Mononuclear cell (primary cell): ENCODE data around the gene ANKFN1. TPM values are rescaled to one million over a fixed set of nuclear protein-coding genes. Genes with fewer than 3 reads are reported as not detected.
"Not testable (repeated sequence)": the region's sequence is repeated elsewhere in the genome, so short reads cannot be mapped to it uniquely, and the experiment has no call there.

Source experiments
- H3K27me3 ChIP-seq: 2 replicates; pipeline ENCODE4 v1.6.0; 2011; ENCODE audit warnings: low read length, control low read depth; ENCODE audit not compliant: insufficient read depth
- H3K4me1 ChIP-seq: 2 replicates; pipeline ENCODE4 v1.5.1; 2011; ENCODE audit warnings: mild to moderate bottlenecking, low read length, control low read depth; ENCODE audit not compliant: insufficient read depth
- H3K4me3 ChIP-seq: 2 replicates; pipeline ENCODE4 v1.5.1; 2011; ENCODE audit warnings: mild to moderate bottlenecking, low read length, moderate library complexity
- H3K9me3 ChIP-seq: 2 replicates; pipeline ENCODE4 v1.5.1; 2011; ENCODE audit warnings: low read depth, mild to moderate bottlenecking, control low read depth, low read length
- total RNA-seq: library from RNA; depleted of rRNA; stranded (reverse); fragments of >200 nt; gene quantifications from one replicate; pipeline ENCODE4 v1.2.3, GENCODE V29; 2012

ANKFN1 gene
- total RNA-seq, 1 donor, result not detected

DNA sequence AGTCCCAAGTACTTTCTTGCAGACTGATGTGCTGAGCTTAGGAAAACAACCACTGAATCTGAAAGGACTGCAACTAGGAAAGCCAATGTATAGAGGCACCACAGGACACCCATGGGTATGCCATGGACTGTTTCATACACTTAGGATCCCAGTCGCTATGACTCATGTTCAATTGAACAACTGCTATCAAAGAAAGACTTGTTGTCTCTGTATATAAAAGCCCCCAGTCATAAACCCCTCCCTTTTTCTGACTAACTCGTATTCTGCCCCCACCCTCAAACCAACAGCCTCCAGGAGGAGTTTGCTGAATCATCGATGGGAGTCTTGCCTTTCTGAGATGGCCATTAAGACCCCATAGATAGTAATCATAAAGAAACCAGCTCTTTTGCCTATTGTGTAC, 205.4 kb downstream of the ANKFN1 start:
- Histone ChIP-seq H3K27me3 (no peaks in the 10 kb centered on the region), H3K4me1 (no peaks in the 10 kb centered on the region), H3K9me3 (no peaks in the 10 kb centered on the region), H3K4me3 (no peak overlapping the region)

- no peak overlapping the region for H3K4me3 ChIP-seq
- no peaks in the 10 kb centered on the region for H3K4me1 ChIP-seq
- no peaks in the 10 kb centered on the region for H3K27me3 ChIP-seq
- no peaks in the 10 kb centered on the region for H3K9me3 ChIP-seq
Observed at GRCh38 chr17:56359518-56359917, 206.2 kb downstream of the ANKFN1 start.

GRCh38 chr17:56367366-56367765, 214.1 kb downstream of the ANKFN1 start:
- Histone ChIP-seq H3K27me3 (no peaks in the 10 kb centered on the region), H3K4me1 (no peaks in the 10 kb centered on the region), H3K9me3 (no peaks in the 10 kb centered on the region), H3K4me3 (no peak overlapping the region)

DNA sequence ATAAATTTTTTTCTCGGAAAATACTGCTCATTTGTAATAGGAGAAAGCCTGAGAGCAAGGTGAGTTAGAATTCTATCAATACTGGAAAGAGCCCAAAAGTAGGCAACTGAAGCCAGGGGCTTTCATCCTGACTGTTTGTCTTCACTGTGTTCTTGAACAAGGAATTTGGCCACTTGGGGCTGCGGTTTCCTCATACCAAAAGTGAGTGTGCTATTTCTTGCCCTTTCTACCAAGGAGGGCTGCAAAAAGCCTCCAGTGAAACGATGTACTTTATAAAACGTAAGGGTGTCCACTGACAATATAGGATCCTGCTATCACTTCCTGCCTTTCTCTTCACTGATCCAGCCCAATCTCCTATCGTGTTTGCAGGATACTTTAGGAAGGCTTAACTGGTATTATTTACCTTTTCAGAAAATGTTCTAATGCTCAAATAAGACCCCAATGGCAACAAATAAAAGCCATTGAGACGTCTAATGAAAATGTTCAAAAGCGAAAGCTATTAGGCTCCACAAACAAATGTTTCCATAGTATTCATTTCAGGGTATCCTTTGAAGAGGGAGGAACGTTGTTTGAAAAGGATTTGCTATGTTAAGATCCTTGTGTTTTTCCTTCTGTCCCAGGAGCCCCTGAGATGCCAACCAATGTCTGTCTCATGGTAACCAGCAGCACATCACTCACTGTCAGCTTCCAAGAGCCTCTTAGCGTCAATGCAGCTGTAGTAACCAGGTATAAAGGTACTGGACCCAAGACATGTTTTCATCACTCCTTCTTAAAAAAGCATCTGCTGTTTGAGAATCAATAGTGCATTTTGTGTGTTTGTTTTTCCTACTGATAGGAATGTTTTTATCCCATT, 220.9 kb downstream of the ANKFN1 start:
- Histone ChIP-seq H3K4me3 (no peak overlapping the region), H3K9me3 (no peaks in the 10 kb centered on the region), H3K4me1 (no peaks in the 10 kb centered on the region), H3K27me3 (no peaks in the 10 kb centered on the region)

DNA sequence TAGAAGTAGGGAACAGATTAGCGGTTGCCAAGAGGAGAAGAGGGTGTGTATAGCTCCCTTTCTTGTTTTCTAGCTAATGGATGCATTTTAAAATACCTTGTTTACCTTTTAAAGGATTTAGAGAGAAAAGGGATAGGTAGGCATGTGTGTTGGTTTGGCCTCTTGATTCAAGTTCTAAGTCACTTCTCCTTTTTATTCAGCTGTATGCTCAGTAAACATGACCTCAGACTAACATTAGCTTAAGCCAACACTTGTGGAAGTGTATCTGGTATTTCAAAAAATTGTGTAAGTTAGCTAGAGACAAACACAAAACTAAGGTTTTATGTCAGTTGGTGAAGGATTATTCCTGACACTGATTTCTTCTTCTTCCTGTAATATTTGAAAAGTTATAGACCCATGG, 236.1 kb downstream of the ANKFN1 start:
- Histone ChIP-seq H3K27me3 (no peaks in the 10 kb centered on the region), H3K9me3 (no peaks in the 10 kb centered on the region), H3K4me3 (no peak overlapping the region), H3K4me1 (no peaks in the 10 kb centered on the region)

- Histone ChIP-seq H3K4me3 (no peak overlapping the region), H3K9me3 (no peaks in the 10 kb centered on the region), H3K4me1 (no peaks in the 10 kb centered on the region), H3K27me3 (no peaks in the 10 kb centered on the region)
Observed at GRCh38 chr17:56392321-56392720, 239.0 kb downstream of the ANKFN1 start.

- Histone ChIP-seq H3K4me3 (no peak overlapping the region), H3K27me3 (no peaks in the 10 kb centered on the region), H3K4me1 (no peaks in the 10 kb centered on the region), H3K9me3 (no peaks in the 10 kb centered on the region)
Observed at GRCh38 chr17:56393156-56393555, 239.9 kb downstream of the ANKFN1 start.

- no peaks in the 10 kb centered on the region for H3K27me3 ChIP-seq
- no peaks in the 10 kb centered on the region for H3K4me1 ChIP-seq
- H3K9me3 ChIP-seq, result no peaks in the 10 kb centered on the region
- no peak overlapping the region for H3K4me3 ChIP-seq
Observed at GRCh38 chr17:56395787-56396186, 242.5 kb downstream of the ANKFN1 start.

GRCh38 chr17:56407086-56407485, 253.8 kb downstream of the ANKFN1 start:
- H3K27me3 ChIP-seq, result no peaks in the 10 kb centered on the region
- no peaks in the 10 kb centered on the region for H3K4me1 ChIP-seq
- H3K4me3 ChIP-seq, result no peak overlapping the region
- H3K9me3 ChIP-seq, result no peaks in the 10 kb centered on the region

DNA sequence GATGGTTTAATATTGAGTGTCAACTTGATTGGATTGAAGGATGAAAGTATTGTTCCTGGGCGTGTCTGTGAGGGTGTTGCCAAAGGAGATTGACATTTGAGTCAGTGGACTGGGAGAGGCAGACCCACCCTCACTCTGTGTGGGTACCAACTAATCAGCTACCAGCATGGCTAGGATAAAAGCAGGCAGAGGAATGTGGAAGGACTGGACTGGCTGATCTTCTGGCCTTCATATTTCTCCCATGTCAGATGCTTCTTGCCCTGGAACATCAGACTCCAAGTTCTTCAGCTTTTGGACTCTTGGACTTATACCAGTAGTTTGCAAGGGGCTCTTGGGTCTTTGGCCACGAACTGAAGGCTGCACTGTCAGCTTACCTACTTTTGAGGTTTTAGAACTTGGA, 259.1 kb downstream of the ANKFN1 start:
- not testable (repeated sequence) for H3K27me3 ChIP-seq, H3K4me3 ChIP-seq, H3K9me3 ChIP-seq, H3K4me1 ChIP-seq

DNA sequence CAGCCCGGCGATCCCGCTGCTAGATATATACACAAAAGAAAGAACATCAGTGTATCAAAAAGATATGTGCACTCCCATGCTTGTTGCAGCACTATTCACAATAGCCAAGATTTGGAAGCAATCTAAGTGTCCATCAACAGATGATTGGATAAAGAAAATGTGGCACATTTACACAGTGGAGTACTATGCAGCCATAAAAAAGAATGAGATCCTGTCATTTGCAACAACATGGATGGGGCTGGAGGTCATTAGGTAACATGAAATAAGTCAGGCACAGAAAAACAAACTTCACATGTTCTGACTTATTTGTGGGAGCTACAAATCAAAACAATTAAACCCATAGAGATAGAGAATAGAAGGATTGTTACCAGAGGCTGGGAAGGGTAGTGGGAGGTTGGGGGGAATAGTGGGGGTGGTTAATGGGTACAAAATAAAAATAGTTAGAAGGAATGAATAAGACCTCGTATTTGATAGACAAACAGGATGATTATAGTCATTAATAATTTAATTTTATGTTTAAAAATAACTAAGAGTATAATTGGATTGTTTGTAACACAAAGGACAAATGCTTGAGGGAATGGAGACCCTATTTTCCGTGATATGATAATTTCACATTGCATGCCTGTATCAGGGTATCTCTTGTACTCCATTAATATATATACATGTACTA, 263.5 kb downstream of the ANKFN1 start:
- no peak overlapping the region for H3K4me3 ChIP-seq
- H3K4me1 ChIP-seq, result no peaks in the 10 kb centered on the region
- no peaks in the 10 kb centered on the region for H3K9me3 ChIP-seq
- H3K27me3 ChIP-seq, result no peaks in the 10 kb centered on the region

DNA sequence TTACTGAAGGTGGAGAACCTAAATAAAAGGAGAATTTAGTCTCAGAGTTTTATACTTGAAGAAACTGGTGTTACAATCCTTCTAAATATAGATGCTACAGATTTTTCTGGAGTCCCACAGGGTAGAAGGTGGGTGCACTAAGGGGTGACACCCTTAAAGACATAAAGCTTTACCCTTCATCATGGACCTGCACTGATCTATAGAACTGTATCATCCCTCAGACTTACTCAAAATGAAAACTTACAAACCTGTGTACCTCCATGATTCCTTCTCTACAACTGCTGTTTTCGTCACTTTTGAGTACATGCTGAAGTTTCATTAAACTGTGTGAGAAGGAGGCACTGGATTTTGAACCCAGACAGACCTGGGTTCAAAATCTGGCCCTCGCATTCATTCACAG, 270.7 kb downstream of the ANKFN1 start:
- Histone ChIP-seq H3K27me3 (no peaks in the 10 kb centered on the region), H3K9me3 (no peaks in the 10 kb centered on the region), H3K4me3 (no peak overlapping the region), H3K4me1 (no peaks in the 10 kb centered on the region)

- Histone ChIP-seq H3K4me1 (no peaks in the 10 kb centered on the region), H3K9me3 (no peaks in the 10 kb centered on the region), H3K4me3 (no peak overlapping the region), H3K27me3 (no peaks in the 10 kb centered on the region)
Observed at GRCh38 chr17:56424543-56425044, 271.3 kb downstream of the ANKFN1 start.

DNA sequence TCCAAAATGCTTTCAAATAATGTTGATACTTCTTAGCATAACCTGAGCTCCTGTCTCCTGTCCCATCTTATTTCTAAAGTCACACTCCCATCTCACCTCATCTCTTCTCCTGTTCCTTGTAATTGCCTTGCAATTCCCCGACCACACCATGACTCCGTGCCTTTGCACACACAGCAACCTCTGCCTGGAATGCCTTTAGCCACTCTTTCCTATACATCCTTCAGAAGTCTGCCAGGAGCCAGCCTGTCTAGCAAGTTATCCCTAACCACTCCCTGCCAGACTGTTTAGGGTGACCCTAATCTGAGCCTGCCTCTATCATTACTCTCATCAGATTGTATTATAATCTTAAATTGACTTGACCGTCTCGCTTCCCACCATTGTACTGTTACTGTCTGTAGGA, 272.2 kb downstream of the ANKFN1 start:
- Histone ChIP-seq H3K4me3 (no peak overlapping the region), H3K9me3 (no peaks in the 10 kb centered on the region)

GRCh38 chr17:56426901-56427300, 273.6 kb downstream of the ANKFN1 start:
- H3K27me3 ChIP-seq, result no peaks in the 10 kb centered on the region
- no peaks in the 10 kb centered on the region for H3K9me3 ChIP-seq
- no peak overlapping the region for H3K4me3 ChIP-seq
- H3K4me1 ChIP-seq, result no peaks in the 10 kb centered on the region

More for the DNA sequence above, 272.2 kb downstream of the ANKFN1 start:
- no peaks in the 10 kb centered on the region for H3K4me1 ChIP-seq
- no peaks in the 10 kb centered on the region for H3K27me3 ChIP-seq
